Measurements from ENCODE around the gene RAP2A. TPM values are rescaled to one million over a fixed set of nuclear protein-coding genes. Genes with fewer than 3 reads are reported as not detected.

The RAP2A gene
- total RNA-seq, 1 donor from 2014 or later = 28.0 TPM

DNA sequence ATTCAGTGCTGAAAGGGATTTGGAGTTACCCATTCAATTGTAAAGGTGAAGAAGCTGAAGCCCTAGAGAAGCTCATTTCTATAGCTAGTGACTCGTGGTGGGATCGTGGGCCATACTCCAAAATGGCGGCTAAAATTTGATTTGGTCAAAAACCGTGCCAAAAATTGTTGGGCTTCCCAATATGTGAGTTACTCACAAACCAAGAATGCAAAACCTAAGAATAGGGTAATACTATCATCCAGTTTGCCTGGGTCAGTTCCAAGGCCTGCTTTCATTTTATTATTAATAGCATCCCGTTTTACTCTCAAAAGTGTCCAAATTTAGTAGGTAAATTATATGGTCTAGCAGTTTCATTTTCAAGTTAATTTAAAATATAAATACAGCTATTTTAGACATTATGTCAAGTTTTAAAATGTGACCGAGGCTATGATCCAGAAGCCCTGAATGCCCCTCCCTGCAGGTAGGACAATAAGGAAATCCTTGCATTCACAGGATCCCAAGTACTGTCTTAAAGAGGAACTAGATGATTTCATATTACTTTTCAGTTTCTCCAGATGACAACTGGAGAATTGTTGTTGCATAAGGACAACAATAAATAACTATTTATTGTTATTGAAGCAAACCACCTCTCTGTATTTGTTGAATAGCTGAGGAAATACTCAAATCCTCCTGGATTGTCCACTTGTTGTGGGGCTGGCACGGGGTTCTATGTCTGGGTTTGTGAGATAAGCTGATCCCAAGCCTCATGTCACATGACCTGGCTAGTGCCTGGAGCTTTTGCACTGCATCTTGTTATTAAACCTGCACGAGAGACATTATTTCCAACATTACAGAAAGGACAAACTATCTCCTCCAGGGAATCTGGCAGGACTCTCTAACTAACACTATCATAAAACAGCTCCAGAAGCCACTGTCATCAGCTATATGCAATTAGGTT lies 11.6 kb upstream of the RAP2A start:
- intact Hi-C loops (cut with micrococcal nuclease) = no loop called here

GRCh38 chr13:97423300-97424045 lies 10.5 kb upstream of the RAP2A start:
- intact Hi-C loops (cut with micrococcal nuclease) = no loop called here

GRCh38 chr13:97425590-97425989 lies 8.4 kb upstream of the RAP2A start:
- intact Hi-C loops (cut with micrococcal nuclease) = no loop called here

DNA sequence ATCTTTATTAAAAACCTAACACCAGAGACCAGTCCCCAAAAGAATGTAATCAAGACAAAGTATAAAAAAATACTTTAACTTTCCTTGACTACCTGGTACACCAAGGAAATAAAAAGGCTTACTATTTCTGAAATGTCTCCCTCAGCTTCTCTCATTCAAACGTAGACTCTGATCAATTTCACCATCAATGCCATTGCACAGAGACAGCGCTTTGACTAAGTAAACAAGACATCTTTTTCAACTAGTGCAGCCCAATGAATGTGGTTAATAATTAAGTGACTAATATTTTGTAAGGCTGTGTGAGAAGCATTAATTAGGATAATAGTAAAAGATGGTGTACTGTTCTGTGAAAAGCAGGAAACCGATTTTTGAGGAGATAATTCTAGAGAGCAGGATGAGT lies 7.3 kb upstream of the RAP2A start:
- intact Hi-C loops (cut with micrococcal nuclease) = no loop called here

DNA sequence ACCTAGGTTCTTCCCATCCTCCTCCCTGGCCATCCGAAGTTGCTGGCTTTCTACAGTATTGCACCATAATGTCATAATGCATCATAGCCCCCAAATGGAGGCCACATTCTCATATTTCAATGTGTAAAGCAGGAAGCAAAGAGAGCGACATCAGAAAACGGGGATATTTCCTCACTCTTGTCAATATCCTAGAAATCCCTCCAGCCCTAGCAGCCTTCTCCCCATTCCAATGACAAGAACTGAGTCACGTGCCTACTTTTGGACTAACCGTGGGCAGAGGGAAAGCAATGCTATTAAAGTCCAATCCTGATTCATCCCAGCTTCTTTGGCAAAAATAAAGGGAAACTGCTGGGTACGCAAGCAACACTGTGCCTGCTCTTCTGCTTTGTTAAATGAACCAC lies 4.3 kb upstream of the RAP2A start:
- intact Hi-C loops (cut with micrococcal nuclease) = loop anchor here (5.0 kb wide), 1 partner anchor 1148 kb away; the partner anchor contains the start of gene STK24

GRCh38 chr13:97430296-97430695 lies 3.7 kb upstream of the RAP2A start:
- intact Hi-C loops (cut with micrococcal nuclease) = loop anchor here (5.0 kb wide), 1 partner anchor 1147 kb away; the partner anchor contains the start of gene STK24

DNA sequence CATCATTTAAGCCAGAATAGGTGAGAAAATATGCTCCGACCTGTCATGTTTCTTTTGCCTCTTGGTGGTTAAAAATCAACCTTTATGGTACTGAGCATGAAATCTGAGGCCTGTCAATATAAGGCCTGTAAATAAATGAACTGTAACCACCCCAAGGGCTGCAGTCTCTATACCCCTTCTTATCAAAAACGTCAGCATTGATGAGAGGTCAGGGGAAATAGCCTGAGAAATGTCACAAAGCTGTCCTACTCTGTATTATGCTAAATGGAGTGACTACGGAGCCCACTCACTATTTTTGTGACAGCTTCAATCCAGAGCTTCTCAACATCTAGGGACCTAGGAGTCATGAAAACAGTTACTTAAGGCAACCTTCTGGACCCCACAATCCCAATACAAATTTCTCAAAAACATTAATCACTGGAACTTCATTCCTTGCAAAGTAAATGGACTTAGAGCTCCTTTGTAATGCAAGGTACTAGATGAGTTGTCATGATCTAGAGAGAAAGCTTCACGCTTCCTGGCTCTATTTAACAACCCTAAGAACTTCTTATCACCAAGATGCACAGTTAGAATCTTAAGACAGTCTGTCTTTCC lies 2.7 kb upstream of the RAP2A start:
- intact Hi-C loops (cut with micrococcal nuclease) = loop anchor here (5.0 kb wide), 1 partner anchor 1146 kb away; the partner anchor contains the start of gene STK24

GRCh38 chr13:97432232-97432916 lies 1.6 kb upstream of the RAP2A start:
- intact Hi-C loops (cut with micrococcal nuclease) = loop anchor here (2.0 to 5.0 kb wide), 3 partner anchors 64 to 1145 kb away; partner anchors contain the start of gene STK24

- intact Hi-C loops (cut with micrococcal nuclease) = loop anchor here (1.0 to 5.0 kb wide), 9 partner anchors 64 to 1756 kb away; partner anchors contain the start of genes DNAJC3, MBNL2 and STK24
Observed at GRCh38 chr13:97432917-97433726, 847 bp upstream of the RAP2A start.

DNA sequence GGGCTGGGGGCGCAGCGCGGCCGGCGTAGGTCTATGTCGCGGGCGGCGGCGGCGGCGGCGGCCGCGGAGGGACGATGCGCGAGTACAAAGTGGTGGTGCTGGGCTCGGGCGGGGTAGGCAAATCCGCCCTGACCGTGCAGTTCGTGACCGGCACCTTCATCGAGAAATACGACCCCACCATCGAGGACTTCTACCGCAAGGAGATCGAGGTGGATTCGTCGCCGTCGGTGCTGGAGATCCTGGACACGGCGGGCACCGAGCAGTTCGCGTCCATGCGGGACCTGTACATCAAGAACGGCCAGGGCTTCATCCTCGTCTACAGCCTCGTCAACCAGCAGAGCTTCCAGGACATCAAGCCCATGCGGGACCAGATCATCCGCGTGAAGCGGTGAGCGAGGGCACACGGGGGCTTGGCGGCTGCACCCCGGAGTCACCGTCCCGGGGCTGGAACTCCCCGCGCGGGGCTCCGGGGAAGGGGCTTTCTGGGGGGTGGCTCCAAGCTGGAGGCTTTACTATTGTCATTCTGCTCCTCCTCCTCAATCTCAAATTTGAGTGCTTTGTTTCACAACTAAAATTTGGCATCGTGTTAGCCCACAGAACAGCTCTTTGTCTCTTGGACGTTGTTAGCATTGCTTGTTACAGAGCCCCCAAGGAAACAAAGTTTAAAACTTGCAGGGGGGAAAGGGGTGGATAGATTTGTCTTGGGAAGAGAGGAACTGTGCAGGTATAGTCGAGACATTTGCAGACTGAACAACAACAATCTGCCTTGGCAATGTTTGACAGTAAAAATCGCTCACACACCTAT lies 630 bp downstream of the RAP2A start:
- intact Hi-C loops (cut with micrococcal nuclease) = loop anchor here (2.0 to 5.0 kb wide), 2 partner anchors 24 to 1143 kb away; partner anchors contain the start of gene STK24

DNA sequence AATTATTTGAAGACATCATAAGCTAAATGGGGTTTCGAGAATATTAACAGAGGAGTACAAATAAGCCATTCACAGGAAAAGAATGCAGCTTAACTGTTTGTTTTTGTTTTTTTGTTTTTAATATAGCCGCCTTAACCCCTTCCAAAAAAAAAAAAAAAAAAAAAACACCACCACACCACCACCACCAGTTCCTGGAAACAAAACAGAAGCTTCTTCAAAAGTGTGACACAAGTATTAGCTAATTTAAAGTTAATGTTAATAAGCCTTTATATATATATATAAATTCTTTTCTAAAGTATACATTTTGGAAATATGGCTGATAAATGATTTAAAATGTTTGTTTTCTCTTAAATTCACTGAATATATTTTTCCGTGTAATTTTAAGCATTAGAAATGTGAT lies 1.4 kb downstream of the RAP2A start:
- intact Hi-C loops (cut with micrococcal nuclease) = loop anchor here (2.0 kb wide), 1 partner anchor 23 kb away; no protein-coding TSS in a partner anchor

DNA sequence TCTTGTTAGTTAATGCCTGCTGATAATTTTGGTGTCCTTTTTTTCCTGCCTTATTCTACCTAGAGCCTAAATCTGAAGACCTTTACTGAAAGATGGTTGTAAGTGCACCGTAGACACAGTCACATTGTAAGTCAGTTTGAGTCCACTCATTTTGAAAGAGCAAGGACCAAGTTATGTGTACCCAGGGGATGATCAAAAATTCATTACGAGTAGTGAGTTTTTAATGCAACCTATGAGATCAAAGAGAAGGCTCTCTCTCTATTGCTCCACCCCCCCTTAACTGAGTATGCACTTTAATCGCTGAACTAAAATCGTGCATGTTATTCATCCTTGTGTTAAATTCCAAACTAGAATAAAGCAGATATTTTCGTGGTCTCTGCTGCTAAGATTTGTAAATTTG lies 1.8 kb downstream of the RAP2A start:
- intact Hi-C loops (cut with micrococcal nuclease) = loop anchor here (2.0 kb wide), 1 partner anchor 23 kb away; no protein-coding TSS in a partner anchor

GRCh38 chr13:97436845-97437244 lies 2.9 kb downstream of the RAP2A start:
- intact Hi-C loops (cut with micrococcal nuclease) = no loop called here

DNA sequence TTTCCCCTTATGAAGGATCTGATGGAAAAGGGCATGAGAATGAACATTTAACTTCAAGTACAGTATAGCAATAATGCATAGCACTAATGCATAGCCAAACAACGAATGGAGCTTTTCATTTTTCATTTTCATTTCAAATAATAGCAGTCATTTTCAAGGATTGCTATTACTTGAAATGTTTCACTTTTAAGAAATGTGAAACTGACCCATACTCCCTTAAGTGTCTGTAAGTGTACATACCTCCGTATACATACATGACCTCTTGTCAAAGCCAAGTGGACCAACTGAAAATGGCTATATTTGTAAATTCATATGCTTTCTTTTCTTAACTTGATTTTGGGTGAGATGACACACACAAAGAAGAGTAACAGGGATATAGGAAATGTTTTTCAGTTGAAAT lies 3.8 kb downstream of the RAP2A start:
- intact Hi-C loops (cut with micrococcal nuclease) = no loop called here

- intact Hi-C loops (cut with micrococcal nuclease) = no loop called here
Observed at GRCh38 chr13:97438856-97439595, 5.1 kb downstream of the RAP2A start.

GRCh38 chr13:97440598-97441170 lies 6.7 kb downstream of the RAP2A start:
- intact Hi-C loops (cut with micrococcal nuclease) = no loop called here

GRCh38 chr13:97441368-97441767 lies 7.4 kb downstream of the RAP2A start:
- intact Hi-C loops (cut with micrococcal nuclease) = no loop called here

All from T-helper 2 cell treated with Interferon-gamma antibody and Interleukin-4, amounts not matched to agents 100 ng/mL and 5 ng/mL, for 36 hours (primary cell).